ELF-1 (cell line): ENCODE measurements around the gene CIB2.

Experiments used
- DNase-seq: peaks from one replicate; pipeline ENCODE4 v3.0.0-alpha.2; 2016; ENCODE audit warnings: low read depth, low spot score

The CIB2 gene

DNA sequence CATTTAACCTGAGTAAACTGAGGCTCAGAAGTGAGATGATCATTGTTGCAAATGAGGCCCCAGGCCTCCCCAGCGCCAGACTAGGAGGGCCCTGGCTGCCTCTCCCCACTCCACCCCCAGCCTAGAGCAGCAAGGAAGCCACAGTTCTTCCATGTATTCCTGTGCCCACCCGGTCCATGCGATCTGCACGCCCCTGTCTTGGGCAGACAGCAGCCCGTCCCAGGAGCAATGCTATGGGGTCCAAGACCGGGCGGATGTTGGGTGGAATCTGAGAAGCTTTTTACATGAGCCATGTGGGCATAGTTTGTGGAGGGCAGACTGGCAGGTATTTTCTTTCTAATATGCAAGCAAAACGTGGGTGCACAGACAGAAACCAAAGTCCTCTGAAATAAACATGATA, 23.8 kb downstream of the CIB2 start:
- DNase-seq = no peak

DNA sequence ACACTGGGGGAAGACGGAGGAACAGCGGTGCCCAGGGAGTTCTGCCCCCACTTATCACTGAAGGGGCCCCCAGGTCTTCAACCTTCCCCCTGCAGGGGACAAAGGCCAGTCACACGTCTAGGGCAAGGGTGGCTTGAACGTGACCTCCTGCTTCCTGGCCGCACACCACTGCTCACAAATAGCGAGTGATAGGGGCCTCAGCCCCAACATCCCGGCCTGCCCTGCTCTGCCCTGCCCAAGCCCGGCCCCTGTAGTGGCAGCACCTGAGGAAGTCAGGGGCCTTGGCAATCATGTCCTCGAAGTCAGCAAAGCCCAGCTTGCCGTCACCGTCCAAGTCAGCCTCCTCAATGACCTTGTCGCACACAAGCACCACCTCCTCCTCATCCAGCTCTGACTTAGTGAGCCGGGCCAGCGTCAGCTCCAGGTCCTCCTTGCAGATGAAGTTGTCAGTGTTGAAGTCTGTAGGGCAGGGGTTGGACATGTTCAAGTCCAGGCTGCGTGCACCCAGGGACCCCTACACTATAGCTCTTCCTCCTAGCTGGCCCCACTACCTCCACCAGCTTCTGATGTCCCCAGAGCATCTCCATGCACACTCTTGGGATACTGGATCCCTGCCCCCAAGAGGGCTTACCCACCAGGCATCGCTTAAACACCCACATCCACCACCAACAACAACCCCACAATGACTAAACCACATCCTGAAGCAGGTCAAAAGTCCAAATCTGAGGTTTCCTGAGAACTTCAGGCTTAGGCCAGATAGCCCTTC, 25.6 kb downstream of the CIB2 start:
- no peak for DNase-seq

DNA sequence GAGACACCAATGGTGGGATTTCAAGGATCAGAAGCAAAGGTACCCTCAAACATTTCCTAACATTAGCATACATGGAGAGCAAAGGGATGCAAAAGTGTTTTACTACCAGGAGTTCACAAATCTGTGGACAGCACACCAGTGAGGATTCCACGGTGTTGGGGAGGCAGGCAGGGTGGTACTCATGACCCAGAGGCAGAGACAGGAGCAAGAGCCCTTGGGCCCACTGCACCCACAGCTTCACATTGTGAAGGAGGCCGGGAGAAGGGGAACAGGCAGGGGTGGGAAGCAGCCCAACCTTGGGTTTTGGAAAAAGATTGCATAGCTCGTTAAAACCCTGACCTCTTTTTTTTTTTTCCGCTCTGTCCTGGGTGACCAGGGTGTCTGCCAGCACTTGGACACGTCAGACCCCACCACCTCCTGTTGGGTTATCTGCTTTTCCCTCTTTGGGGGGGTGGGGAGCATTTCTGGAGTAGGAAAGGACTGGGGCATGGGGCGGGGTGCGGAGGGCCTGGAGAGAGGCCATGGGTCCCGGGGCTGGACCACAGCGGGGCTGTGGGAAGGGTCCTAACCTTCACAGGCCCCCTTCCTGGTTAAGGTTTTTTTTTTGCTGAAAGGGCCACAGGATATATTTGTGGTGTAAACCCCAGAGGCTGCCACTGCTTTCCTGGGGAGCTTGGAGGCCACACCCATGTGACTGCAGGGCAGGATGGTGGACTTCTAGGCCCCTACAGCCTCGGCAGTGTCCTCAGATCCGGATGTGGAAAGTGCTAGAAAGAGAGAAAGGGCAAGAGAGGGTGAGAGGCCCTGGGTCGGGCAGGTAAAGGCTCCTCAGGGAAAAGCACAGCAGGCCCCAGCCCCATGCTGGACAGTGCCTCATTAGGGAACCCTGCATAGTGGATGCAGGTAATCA, 26.4 kb downstream of the CIB2 start:
- DNase-seq = no peak

DNA sequence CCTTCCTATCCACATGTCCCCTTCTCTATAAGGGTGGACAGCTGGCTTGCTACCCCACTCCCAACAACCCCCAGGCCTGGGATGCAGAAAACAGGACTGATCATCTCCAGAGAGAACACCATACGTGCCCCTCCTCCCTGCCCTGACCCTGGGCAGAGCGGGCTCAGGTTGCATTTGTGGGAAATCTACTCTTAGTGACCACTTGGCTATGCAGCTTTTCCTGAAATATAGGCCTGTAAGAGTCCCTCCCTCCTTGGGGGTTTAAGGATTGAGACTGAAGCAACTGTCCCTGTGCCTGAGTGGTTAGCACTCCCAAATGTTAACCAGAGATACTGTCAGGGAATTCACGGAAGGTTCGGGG, 27.1 kb downstream of the CIB2 start:
- DNase-seq = no peak

DNA sequence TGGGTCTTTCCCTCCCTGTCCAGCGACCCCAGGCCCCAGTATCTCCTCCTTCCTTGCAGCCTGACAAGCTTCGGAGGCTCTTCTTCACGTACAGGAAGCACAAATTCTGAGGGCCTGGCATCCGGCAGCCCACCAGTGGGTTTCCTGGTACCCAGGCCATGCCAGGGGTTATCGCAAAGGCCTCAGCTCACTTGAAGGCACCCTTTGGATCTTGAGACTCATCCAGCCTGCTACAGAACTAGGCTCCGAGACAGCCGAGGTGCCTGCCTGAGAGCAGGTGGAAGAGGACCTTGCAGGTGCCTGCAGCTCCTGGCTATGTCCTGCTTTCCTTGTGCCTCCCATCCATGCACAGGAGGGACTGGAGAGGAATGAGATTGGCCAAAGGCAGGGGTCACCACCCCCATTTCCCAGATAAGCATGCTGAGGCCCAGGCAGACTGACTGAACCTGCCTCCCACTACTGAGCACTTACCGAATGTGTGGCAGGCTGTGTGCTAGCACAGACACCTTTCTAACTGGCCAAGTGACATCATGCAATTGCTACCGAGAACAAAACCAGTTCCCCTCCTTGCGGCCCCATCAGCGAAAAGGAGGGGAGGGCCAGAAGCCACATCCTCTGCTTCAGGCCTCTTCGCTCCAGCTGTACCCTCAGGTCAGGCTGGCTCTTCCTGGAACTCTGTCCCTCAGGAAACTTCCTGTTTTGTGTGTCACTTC, 27.7 kb downstream of the CIB2 start:
- DNase-seq = peak; percentile 44

DNA sequence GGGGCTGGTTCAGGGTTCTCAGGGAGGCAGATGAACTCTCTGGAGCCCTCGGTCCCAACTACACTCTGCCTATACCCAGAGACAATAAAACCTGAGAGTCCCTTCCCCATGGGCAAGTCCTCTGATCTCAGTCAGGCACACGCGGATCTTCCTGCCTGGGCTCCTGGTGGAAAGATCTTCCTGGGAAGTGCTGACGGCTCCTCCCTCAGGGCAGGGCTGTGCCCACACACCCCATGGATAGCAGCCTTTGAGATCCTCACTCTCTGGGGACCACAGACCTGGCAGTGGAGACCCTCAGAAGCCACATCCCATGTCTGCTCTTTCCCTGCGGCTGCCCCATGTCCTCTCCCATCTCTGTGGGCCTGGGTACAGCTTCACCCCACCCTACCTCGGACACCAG, 28.5 kb downstream of the CIB2 start:
- DNase-seq = no peak

DNA sequence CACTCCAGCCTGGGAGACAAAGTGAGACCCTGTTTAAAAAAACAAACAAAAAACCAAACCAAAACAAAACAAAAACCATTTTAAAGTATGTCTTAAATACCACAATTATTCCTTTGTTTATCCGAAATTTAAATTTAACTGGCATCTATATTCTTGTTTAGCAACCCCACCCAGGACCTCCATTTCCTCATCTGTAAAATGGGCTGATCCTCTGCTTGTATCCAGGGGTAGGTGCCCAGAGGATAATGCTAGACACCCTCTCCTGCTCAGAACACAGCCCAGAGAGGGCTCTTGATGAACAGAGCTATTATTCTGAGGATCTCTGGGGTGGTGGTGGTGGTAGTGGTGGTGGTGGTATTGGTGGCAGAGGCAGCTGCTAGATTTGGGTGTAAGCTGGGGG, 29.0 kb downstream of the CIB2 start:
- DNase-seq = no peak

DNA sequence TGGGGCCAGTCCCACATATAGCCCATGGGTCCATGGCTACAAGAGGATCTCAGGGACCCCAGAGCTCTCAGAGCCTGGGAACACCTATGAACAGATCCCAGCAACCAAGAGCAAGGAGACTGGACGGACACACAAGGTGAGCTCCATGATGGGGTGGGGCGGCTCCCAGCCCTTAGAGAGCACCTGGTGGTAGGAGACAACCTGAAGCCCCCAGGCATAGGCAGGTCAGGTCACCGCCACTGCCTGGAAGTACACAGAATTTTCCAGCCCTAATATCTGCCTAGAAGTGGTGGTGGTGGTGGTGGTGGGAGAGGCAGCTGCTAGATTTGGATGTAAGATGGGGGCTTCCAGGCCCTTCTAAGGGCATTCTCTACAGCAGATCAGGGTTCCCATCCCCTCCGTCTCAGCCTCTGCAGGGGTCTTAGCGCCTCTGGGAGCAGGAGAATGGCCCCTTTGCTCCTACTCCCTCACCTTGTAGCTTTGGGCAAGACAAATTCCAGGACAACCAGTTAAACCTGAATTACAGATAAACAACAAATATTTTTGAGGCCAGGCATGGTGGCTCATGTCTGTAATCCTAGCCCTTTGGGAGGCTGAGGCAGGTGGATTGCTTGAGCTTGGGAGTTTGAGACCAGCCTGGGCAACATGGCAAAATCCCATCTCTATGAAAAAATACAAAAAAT, 29.7 kb downstream of the CIB2 start:
- DNase-seq = peak; percentile 75

DNA sequence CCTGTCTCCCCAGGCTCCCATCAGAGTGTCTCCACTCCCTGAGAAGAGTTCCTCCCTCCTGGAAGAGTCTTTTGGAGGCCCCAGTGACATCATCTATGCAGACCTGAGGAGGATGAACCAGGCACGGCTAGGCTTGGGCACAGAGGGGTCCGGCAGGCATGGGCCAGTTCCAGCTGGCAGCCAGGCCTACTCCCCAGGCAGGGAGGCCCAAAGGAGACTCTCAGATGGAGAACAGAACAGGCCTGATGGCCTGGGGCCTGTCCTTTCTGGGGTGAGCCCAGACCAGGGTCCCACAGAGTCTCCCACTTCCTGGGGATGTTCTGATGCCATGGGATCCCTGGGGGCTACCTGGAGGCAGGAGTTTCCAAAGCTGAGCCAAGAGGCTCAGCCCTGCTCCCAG, 30.4 kb downstream of the CIB2 start:
- DNase-seq = no peak

DNA sequence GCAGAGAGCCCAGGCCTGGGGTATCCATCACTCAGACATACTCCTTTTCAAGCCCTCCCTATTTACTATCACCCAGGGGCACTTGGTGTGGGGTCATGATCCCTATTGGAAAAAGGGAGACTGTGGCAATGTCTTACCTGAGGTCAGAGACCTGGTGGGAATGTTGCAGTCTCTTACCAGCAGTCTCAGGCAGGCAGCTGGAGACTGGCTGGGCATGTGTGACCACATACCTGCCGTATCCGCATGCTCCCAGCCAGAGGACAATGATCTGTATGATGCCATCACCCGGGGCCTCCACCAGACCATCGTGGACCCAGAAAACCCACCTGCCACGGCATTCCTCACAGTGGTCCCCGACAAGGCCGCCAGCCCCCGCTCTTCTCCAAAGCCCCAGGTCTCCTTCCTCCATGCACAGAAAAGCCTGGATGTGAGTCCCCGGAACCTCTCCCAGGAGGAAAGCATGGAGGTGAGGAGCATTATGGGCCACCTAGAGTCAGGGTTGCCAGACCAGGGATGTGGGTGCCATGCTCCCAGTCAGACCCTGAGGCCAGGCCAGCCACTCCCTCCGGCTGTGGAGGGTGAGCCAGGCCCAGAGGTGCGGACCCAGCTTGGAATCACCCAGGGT, 33.0 kb downstream of the CIB2 start:
- no peak for DNase-seq

DNA sequence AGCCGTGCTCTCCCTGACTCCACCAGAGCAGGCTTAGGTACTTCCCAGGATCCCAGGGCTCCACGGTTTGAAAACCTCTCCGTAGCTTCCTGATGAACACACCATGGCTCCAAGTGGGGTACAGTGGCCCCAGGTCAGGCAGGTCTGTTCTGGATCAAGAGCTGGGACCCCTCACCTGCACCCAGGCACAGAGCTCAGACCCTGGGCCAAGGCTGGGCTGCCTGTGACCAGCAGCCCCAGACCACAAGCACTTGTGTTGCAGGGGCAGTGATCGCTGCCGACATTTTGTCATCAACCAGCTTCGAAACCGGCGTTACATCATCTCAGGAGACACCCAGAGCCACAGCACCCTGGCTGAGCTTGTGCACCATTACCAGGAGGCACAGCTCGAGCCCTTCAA, 33.6 kb downstream of the CIB2 start:
- no peak for DNase-seq

DNA sequence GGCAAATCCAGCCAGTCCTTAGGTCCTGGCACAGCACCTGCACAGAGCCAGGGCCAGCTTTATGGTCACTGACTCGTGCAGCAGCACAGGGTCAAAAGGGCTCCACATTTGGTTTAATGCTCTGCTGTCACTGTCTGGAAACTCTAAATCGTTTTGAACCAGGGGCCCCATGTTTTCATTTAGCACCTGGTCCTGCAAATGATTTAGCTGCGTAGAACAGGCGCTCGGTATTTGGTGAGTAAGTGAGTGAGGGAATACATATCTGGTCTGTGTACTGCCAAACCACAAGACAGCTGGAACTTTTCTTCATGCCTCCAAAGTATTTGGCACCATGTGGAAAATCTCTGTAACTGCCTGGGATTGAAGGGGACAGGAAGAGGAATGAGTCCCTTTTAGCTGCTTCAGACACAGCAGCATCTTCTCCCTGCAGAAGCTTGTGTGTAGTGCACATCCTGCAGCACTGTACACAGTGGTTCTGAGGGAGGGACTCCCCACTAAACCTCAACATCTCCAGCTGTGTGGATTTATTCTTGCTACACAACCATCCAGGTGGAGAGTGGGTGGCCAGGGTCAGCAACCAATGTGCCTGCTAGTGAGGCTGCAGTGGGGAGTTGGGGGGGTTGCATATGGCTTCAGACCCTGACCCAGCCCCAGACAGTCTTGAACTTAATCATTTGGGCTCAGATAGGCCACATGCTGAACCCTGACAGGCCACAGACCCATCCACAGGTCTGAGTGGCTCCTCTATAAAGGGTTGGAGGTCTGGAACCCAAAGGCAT, 37.8 kb downstream of the CIB2 start:
- DNase-seq = no peak

DNA sequence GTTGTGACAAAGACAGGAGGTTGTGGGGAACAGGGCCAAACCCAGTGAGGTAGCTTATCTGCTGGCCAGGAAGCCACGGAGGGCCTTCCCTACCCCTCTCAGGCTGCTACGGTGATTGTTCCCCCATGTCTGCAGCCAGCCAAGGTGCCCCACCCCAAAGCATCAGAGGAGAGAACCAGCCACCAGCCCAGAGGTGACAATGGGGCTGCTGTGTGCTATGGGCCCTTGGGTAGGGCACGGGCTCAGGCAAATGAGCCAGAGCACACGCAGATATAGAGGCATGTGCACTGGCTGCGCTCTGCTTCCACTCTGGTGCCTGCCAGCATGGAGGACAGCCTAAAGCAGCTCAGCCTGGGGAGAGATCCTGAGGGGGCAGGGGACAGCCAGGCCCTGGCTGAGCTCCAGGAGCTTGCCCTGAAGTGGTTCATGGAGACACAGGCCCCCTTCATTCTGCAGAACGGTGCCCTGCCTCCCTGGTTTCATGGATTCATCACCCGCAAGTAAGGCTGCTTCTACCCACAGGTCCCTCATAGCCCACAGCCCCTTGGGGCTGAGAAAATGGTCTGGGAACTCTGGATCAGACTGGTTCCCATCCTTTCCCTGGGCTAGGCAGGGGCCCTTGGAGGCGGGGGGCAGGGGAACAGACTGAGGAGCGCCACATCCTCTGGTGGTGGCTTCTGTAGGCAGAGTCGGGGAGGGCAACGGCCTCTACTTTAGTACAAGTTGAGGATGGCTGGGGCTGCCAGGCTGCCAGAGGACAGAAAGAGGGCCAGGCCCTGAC, 38.8 kb downstream of the CIB2 start, which contains the start of gene SH2D7:
SH2D7 (plus strand) TSS at position 301 of the 781 bp plus-strand sequence; CDS start at position 325, 24 bp downstream.
- DNase-seq = no peak

DNA sequence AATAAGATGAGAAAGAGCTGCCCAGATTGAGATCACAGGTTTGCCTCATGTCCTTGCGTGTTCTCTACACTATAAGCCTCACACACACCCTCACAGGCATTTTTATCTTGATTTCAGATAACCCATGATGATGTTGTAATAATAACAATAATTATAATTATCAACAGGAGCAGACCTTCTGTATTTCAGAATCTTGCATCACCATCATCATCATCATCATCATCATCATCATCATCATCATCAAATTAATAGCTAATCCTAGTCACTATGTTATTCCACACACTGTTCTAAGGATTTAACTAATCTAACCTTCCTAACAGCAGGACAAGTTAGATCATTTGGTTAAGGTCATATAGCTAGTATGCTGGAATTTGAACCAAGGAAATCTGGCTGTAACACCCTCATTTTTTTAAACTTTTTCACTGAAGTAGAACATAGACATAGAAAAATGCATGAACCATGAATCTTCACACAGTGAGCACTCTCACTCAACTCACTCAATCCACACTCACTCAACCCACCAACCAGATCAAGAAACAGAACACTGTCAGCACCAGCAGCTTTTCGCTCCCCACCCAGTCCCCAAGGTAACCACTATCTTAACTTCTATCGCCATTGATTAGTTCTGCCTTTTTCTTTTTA, 40.7 kb downstream of the CIB2 start:
- DNase-seq = no peak

DNA sequence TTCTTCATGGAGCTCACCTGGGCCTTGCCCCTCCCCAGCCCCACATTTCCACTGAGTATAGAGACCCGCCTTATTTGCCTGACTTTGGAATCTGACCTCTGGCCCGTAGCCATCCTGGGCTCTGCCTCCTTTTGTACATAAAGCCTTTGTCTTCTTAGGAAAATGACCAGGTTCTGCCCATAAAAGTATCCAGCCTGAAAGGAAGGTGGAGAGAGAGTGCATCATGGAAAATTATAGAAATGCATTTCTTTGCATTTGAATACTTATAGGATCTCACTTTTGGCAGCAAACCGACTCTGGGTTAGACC, 42.5 kb downstream of the CIB2 start:
- DNase-seq = no peak

DNA sequence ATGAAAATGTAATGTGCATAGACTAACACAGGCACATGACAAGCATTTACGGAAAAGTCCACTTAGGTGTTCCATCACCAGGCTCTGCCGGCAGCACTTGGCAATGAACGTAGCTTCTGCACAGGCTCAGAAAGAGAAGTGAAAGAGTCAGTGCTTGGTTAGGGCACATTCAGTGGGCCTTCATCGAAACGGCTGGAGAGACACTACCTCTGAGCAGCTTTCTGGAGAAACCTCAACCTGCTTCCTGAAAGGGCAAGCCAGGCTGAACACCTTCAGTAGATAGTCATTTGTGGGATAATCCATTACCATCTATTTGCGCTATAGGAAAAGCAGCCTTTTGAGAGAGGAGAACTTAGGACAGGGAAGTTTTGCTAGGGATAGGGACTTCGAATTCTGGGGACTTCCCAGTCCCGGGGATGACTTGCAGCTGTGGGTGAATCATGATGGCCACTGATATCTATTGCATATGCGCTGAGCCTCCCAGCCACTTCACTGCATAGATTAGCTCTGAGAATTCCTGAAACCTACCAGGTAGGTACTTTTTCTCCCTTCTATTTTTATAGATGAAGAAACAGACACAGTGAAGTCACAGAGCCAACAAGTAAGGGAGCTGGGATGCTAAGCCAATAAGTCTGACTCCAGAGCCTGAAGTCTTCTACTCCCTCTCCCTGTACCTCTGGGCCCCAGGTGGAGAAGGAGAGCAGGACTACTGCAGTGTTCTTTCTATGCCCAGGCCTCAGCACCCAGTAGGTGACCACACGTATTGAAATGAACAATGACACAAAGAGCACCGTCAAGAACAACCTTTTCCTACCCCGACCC, 43.1 kb downstream of the CIB2 start:
- DNase-seq = no peak

DNA sequence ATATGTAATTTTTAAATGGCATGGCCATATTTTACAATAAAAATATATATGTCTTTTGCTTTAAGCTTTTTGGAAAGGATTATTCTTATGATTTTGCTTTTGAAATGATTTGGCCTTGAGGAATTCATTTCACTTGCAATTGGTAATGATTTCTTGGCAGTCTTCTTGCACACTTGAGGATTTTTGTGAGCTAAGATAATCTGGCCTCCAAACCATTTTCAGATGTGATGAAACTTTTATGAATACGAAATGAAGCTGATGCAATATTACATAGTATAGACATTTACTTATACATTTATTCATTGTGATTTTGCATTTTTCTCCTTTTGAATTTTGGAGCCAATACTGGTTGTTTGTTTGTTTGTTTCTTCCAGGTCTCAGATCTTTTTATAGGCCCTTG, 45.3 kb downstream of the CIB2 start:
- DNase-seq = no peak

DNA sequence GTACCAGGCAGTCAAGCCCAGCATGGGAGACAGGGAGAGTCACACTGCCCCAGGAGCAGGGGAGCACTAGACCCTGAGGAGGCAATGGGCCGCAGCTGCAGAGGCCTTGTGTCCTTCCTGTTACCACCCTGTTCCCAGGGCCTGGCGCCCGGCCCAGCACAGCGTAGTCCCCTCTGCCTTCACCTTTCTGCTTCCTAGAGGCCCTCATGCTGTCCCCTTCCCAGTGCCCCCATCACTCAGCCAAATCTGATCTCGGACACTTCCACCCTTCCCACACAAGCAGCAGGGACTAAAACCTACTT, 46.8 kb downstream of the CIB2 start:
- DNase-seq = no peak
